NT2/D1 (cell line): Measurements from ENCODE around the gene AOPEP.

ENCODE experiments used
- SUZ12 ChIP-seq: IDR thresholded peaks from 2 replicates; pipeline ENCODE4 v1.6.1; 2011; ENCODE audit not compliant: insufficient read length, insufficient read depth; ENCODE audit errors: extremely low read depth
- YY1 ChIP-seq: IDR thresholded peaks from 2 replicates; pipeline ENCODE4 v1.6.1; 2011; ENCODE audit not compliant: insufficient read length, insufficient read depth

DNA sequence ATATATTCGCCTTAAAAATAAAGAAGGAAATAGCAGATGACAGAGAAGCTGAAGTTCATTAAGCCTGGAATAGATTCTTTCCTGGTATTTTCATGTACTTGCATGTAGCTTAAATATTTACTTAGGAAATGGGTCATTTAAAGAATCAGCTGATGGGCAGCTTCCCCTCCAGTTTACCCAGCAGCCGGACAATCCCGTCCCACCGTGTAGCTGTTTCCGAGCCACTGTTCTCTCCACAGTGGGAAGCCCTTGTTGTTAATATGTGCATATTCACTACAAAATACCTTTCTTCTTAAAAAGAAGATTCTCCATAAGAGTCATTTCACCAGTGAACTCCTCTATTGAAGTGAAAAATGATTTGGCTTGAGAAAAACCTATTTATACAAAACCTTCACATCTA, 404.0 kb downstream of the AOPEP start:
- no peak for TF ChIP-seq YY1
- TF ChIP-seq SUZ12 = no peak
